Measurements from ENCODE around the gene TMTC2.
A peak's percentile ranks its signal among the peaks of the same experiment; 100 is the strongest.

Gene TMTC2

GRCh38 chr12:82958966-82959365 is 272.3 kb downstream of the TMTC2 start:
- no peak for DNase-seq (ENCODE audit: low read depth)

- no peak for DNase-seq (ENCODE audit: low read depth)
Measured at GRCh38 chr12:82959821-82960220, 273.1 kb downstream of the TMTC2 start.

GRCh38 chr12:82961835-82962234 is 275.1 kb downstream of the TMTC2 start:
- DNase-seq (ENCODE audit: low read depth): no peak

- DNase-seq (ENCODE audit: low read depth): no peak
Measured at GRCh38 chr12:82963956-82964355, 277.2 kb downstream of the TMTC2 start.

- DNase-seq (ENCODE audit: low read depth): no peak
Measured at GRCh38 chr12:82964446-82964845, 277.7 kb downstream of the TMTC2 start.

GRCh38 chr12:82966001-82966559 is 279.4 kb downstream of the TMTC2 start:
- no peak for DNase-seq (ENCODE audit: low read depth)

- no peak for DNase-seq (ENCODE audit: low read depth)
Measured at GRCh38 chr12:82968631-82969367, 282.1 kb downstream of the TMTC2 start.

GRCh38 chr12:82970614-82971013 is 283.9 kb downstream of the TMTC2 start:
- no peak for DNase-seq (ENCODE audit: low read depth)

GRCh38 chr12:82971584-82971983 is 284.9 kb downstream of the TMTC2 start:
- DNase-seq (ENCODE audit: low read depth): no peak

- no peak for DNase-seq (ENCODE audit: low read depth)
Measured at GRCh38 chr12:82972624-82973023, 285.9 kb downstream of the TMTC2 start.

- no peak for DNase-seq (ENCODE audit: low read depth)
Measured at GRCh38 chr12:82973592-82973991, 286.9 kb downstream of the TMTC2 start.

- no peak for DNase-seq (ENCODE audit: low read depth)
Measured at GRCh38 chr12:82981150-82981549, 294.4 kb downstream of the TMTC2 start.

GRCh38 chr12:82994117-82994516 is 307.4 kb downstream of the TMTC2 start:
- no peak for DNase-seq (ENCODE audit: low read depth)

GRCh38 chr12:82996168-82996812 is 309.6 kb downstream of the TMTC2 start:
- no peak for DNase-seq (ENCODE audit: low read depth)

GRCh38 chr12:82998509-82998908 is 311.8 kb downstream of the TMTC2 start:
- no peak for DNase-seq (ENCODE audit: low read depth)

- DNase-seq (ENCODE audit: low read depth): no peak
Measured at GRCh38 chr12:83003026-83003425, 316.3 kb downstream of the TMTC2 start.

GRCh38 chr12:83005534-83006197 is 319.0 kb downstream of the TMTC2 start:
- DNase-seq (ENCODE audit: low read depth): no peak

- no peak for DNase-seq (ENCODE audit: low read depth)
Measured at GRCh38 chr12:83008703-83009102, 322.0 kb downstream of the TMTC2 start.

GRCh38 chr12:83010169-83010804 is 323.6 kb downstream of the TMTC2 start:
- no peak for DNase-seq (ENCODE audit: low read depth)

- DNase-seq (ENCODE audit: low read depth): peak; percentile 21
Measured at GRCh38 chr12:83015390-83016217, 328.9 kb downstream of the TMTC2 start.

- peak; percentile 79 for DNase-seq (ENCODE audit: low read depth)
Measured at GRCh38 chr12:83016218-83016835, 329.6 kb downstream of the TMTC2 start.

Measured in EH (cell line).